GM19463 (cell line): ENCODE results near the gene ELF1.
"Not testable (repeated sequence)": the region's sequence is repeated elsewhere in the genome, so short reads cannot be mapped to it uniquely, and the experiment has no call there.

Experiments
- ATAC-seq: cut with Tn5 transposase; IDR thresholded peaks from one replicate; pipeline ENCODE4 v1.9.1; 2021; ENCODE audit warnings: mild to moderate bottlenecking, moderate library complexity; ENCODE audit not compliant: unreplicated experiment

The ELF1 gene

DNA sequence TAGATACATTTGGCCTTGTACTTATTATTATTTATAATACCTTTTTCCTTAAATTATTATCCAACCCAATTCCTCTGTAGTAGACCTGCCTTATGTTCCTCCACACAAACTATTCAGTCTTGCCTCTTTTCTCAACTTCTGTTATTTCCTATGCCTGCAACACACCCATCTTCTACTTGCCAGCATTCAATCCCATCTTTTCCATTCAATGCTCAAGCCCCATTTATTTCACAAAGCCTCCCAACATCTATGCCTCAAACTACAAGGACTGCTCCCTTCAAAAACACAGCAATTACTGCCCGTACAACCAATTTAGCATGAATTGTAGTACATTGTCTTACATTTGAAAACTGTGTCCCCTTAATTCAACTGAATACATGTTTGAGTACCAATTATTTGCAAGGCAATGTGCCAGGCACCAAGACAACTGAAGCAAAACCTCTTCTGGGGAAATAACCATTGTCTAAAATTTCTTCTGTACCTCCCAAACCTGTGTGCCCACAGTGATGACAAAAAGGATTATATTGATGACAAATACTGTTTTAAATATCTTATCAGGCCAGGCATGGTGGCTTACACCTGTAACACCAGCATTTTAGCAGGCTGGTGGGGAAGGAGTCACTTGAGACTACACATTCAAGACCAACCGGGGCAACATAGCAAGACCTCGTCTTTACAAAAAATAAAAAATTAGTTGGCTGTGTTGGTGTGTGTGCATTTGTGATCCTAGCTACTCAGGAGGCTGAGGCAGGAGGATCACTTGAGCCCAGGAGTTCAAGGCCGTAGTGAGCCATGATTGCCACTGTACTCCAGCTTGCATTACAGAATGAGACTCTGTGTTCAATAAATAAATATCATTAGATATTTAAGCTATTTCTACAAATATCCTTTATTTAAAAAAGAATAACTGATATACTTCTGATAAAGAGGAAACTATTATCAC, 35.1 kb downstream of the ELF1 start:
- ATAC-seq: no peak

DNA sequence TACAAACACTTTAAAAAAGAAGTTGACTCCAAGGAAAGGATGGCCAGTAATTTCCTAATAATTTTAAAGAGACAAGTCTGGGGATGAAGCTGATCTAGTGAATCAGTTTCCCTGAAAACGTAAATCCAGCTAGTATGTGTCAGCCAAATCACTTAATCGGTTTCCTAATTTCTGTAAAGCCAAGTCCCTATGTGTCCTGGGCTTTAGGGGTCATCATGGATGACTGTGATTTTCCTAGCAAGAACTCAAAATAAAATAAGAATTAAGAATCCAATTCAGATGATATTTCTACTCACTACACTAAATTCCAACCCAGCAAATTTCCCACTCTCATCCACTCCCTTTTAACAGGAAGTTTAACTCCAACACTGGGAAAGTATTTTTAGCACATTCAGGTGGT, 35.9 kb downstream of the ELF1 start:
- no peak for ATAC-seq

DNA sequence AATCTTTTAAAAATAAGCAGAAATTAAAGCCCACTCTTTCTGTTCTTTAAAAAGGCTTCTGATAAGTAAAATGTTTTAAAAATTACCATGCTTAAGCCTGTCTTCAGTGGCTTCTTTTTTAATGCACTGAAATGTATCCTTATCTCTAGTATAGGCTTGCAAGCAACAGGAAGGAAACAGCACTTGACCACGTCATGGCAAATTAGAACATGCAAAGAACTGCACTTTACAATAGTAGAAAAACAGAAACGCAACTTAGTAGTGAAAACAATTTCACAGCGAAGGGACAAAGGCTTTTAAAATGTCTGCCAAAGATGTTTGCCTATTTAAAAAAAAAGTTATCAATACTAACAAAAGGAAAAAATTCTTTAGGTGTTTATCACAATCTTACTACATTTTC, 36.3 kb downstream of the ELF1 start:
- peak; percentile 53 for ATAC-seq

DNA sequence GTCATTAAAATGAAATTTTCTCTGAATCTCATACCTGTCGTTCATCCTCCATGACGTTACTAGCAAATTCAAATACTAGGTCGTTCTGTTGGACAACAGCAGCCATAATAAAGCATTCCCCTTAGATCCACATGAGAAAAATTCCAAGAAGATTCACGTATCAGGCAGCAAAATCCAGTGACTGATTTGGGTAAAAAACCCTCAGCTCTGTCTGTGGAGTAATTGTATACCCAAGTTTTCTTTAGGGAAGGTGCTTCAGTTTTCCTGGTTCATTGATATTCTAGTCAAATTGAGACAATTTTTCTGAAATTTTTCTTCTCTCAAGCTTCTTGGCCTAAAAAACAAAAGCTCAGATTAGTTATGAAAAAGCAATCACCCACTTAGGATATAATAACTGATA, 37.2 kb downstream of the ELF1 start:
- no peak for ATAC-seq

DNA sequence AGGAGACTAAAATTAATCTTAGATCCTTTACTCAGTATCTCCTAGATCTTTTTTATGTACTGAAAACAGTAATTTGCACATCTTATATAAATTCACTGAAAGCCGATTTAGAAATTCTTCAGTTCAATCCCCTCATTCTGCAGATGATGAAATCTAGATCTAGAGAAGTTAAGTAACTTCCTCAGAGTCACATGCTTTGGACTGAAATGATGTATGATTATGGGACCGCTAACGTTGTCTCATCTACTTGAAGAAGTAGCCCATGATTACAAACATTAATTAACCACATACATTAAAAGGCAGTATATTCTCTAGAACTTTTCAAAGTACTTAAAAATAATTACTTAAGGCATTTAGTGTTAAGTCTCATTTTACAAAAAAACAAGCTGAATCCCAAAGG, 37.8 kb downstream of the ELF1 start:
- ATAC-seq: no peak

DNA sequence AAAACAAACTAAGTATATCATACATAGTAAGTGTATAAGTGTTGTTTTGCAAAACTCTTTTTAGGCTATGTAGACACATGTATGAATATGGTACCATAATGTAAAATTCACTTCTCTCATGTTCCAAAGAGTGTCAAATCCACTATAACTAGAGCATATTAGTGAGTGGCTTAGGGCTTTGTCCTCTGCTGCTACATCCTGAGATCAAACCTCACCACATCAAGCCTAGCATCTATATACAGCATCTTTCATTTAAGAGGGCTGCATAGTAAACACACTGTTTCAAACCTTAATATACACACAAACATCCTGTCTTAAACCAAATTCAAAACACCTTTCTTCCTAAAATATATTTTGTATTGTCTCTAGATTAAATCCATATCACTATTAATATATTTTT, 38.7 kb downstream of the ELF1 start:
- no peak for ATAC-seq

DNA sequence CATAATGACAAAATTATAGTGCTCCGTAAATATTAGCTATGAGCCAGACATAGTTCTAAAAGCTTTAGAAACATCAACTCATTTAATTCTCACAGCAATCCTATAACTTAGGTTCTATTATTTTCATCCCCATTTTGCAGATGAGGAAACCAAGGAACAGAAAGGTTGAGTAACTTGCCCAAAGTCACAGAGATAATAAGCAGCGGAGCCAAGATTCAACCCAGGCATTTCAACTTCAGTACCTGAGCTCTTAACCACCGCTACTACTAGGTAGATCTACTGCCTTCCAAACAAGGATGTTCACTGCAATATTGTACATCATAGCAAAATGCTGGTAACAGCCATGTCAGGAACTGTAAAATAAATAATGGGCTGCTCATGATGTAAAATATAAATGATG, 39.9 kb downstream of the ELF1 start:
- no peak for ATAC-seq

DNA sequence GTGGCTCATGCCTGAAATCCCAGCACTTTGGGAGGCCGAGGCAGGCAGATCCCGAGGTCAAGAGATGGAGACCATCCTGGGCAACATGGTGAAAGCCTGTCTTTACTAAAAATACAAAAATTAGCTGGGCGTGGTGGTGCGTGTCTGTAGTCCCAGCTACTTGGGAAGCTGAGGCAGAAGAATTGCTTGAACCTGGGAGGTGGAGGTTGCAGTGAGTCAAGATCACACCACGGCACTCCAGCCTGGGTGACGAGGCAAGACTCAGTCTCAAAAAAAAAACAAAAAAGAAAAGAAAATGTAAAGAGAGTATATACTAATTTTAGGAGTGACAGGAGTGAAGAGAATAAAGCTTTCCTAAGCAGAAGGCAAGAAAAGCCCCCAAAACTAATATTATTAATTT, 41.0 kb downstream of the ELF1 start:
- not testable (repeated sequence) for ATAC-seq

DNA sequence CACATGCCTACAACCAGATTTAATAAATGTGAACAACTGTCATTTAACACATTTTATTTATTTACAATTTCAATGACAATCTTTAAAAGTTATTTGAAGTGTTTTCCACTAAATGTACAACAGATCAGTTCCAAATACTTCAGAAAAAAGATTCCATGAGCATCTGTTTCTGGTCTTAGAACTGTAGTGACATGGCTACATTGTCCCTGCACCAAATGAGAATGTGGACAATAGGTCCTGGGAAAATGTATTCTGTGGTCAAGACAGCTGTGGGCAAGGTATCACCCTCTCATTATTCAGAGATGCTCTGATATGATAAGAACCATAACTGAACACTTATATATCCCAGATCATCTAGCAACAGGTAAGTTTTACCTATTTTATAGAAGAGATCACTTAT, 43.7 kb downstream of the ELF1 start:
- no peak for ATAC-seq

DNA sequence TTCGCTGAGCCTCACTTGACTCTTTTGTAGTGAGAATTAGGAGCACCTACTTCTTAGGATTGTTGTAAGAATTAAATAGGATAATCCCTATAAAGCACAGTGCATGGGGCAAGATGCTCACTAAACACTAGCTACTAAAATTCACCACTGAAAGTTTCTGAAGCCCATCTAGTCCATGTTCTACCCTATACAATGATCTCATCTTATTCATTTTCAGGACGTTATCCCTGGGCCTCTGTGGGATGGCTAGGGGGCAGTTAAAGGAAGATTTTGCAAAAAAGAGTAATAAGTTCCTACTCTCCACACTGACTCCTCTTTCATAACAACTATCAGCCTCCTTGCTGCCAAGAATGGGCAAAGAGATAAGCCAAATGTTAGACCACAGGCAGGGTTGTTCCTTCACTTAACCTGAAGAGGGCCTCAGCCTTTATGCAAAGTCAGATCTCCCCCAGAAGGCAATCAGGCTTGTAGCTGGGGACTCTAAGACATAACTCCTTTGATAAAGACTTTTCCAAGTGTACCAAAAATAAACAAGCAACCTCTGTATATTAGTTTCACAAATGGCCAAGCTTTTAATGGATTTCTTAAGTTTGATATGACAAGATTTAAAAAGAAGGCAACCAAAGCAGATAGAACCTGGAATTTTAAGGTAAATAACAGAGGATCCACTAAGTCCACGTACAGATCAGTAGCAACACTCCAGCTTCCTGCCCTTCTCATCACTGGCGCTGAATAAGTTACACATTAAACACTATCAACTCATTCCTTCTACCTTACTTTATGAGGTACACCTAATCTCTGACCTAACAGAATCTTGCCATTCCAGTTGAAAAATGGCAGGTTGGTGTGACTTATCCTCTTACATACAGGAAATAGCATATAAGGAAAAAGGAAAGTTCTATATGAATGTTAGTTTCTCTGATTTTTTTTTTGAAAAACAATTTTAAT, 44.4 kb downstream of the ELF1 start:
- peak; percentile 72 for ATAC-seq

DNA sequence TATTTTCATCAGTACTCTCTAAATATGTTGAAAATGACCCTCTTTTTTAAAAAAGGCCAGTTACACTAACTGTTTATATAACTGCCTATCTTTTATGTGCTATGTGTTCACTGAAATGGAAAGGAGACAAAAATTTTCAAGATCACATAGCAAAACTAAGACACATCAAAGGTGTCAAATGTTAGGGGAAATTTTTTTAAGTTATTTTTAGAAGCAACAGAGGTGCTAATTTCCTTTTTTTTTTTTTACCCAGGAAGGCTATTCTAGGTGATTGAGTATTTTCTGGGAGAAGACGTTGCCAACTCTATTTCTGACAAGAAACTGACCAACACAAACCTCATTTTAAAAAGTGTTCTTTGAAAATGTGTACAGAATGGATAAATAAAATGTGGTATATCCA, 45.7 kb downstream of the ELF1 start:
- ATAC-seq: no peak

DNA sequence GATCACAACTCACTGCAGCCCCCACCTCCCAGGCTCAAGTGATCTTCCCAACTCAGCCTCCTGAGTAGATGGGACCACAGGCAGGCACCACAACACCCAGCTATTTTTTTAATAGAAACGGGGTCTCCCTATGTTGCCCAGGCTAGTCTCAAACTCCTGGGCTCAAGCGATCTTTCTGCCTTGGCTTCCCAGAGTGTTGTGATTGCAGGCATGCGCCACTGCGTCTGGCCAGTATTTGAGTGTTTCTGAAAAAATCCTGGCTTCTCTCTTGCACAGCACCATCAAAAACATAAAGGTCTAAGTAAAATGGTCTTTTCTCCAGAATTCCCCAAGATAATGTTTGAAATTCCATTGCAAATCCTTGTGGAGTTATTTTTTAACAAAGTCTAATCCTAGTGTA, 47.8 kb downstream of the ELF1 start:
- no peak for ATAC-seq

DNA sequence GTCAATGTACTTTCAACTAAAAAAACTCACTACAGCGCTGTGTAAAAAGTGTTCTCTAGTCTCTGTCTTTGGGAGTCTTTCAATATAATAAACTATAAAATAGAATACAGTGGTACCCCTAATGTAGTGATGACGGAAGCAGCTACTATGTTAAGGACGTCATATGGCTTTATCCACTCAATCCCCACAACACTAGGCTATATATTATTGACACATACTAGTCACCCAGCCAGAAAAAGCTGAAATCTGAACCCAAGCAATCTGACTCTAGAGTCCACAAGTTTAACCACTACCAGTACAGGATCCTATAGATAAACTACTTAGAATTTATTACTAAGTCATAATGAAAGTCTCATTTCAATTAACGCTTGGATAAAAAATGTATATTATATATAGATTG, 48.3 kb downstream of the ELF1 start:
- ATAC-seq: no peak

DNA sequence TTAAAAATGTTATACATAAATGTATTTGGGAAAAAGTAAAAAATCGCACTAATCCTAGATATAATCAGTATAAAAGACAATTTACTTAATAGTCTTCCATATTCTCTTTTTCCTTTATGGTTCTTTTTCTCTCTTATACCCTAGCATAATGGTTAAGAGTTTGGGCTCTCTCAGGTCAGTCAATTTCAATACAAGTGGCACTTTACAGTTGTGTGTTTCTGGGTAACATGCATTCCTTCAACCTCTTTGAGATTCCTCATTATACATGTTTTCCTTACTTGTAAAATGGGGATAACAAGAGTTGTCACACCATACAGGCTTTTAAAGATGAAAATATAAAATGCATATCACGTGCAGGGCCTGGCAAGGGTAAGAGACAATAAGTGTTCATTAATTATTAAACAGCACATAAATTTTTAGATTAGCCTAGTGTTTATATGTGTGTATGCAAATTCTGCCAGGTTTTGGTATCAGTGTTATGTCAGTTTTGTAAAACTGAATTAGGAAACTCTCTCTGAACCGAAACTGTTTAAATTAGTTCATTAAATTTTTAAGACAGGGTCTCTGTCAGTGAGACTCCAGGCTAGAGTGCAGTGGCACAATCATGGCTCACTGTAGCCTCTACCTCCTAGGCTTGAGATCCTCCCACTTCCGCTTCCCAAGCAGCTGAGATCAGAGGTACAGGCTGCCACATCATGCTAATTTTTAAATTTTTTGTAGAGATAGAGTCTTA, 49.8 kb downstream of the ELF1 start:
- ATAC-seq: peak; percentile 81

DNA sequence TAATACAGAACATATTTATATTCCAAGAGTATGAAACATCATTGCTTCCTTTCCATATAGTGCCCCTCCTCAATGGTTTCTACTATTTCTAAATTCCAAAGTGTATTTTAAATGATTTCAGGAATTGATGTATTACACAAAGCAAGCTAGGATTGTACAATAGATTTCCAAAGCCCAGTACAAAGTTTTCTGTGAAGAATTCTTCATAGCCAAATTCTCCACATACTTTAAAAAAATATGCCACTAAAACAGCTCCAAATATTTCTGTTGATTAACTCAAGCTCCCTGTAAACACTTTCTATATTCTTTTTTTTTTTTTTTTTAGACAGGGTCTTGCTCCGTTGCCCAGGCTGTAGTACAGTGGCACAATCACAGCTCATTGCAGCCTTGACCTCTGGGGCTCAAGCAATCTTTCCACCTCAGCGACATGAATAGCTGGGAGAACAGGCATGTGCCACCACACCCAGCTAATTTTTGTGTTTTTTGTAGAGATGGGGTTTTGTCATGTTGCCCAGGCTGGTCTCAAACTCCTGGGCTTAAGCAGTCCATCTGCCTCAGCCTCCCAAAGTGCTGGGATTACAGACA, 50.6 kb downstream of the ELF1 start:
- no peak for ATAC-seq

DNA sequence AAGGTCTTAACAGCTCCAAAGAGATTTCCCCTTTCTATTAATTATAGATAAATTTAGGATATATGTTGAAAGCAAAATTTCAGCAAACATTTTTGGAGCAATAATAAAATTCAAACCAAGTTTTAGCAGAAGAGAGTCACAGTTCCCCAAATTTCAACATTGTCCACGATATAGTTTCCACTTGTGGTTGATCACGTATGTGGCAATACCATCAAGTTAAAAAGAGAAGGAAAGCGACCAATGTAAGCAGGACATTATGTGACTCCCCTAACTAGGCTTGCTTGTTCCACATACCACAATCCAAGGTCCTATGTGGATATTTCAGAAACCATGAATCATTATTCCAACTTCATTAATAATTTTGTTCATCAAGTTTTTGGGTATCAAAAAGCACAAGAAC, 52.8 kb downstream of the ELF1 start:
- ATAC-seq: no peak

DNA sequence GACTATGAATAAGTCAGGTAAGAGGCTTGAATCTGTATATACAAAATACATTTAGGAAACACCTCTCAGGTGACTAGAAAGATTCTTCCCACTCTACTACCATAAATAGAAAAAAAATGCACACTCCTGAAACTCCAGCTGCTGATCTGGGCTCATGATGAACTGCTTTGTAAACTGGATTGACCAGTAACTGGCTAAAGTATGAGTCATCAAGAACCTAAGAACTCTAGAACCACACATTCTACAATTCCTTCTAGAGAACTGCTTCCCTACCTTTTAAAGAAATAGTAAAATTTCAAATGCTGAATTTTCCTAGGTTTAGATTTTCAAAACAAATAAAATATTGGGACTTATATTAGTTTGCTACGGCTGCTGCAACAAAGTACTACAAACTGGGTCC, 55.2 kb downstream of the ELF1 start:
- ATAC-seq: no peak

DNA sequence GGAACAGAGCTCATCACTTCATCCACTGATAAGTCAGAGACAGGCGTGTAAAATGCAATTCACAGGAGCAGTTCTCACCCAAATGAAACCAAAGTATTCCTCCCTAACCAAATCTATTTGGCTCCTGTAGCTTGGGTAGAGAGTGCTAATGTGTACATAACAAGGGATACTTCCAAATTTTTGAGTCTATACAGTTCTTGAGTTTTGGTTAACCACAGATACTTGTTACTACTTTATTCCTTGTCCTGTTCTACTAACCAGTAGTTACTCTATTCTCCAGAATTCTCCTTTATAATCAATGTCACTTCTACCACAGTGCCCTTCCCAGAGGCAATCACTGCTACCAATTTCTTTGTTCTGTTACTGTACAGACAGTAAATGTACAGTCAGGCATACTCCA, 57.3 kb downstream of the ELF1 start:
- no peak for ATAC-seq

DNA sequence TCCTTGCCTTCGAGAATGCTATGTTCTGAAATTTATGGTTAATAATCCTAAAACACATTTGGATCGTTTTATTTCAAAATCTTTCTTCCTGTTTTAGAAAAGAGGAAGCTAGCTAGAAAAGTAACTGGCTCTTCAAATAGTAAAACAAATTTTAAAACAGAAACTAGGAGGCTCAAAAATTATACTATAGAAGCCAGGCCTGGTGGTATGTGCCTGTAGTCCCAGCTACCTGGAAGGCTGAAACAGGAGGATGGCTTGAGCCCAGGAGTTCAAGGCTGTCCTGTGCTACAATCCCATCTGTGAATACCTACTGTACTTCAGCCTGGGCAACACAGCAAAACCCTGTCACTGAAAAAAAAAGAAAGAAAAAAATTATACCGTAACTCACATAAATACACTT, 57.9 kb downstream of the ELF1 start:
- no peak for ATAC-seq

DNA sequence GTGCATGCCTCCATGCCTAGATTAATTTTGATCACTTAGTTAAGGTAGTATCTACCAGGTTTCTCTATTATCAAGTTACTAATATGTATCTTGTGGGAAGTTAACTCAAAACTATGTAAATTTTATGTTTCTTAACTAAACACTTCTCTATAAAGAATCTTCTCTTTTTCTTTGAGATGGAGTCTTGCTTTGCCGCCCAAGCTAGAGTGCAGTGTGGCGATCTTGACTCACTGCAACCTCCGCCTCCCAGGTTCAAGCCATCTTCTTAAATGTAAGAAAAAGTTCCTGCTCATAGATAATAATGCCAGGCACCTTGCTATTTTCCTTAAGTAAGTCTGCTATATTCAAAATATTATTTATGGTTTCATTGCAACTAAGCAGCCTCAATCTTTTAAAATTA, 58.4 kb downstream of the ELF1 start:
- ATAC-seq: no peak

DNA sequence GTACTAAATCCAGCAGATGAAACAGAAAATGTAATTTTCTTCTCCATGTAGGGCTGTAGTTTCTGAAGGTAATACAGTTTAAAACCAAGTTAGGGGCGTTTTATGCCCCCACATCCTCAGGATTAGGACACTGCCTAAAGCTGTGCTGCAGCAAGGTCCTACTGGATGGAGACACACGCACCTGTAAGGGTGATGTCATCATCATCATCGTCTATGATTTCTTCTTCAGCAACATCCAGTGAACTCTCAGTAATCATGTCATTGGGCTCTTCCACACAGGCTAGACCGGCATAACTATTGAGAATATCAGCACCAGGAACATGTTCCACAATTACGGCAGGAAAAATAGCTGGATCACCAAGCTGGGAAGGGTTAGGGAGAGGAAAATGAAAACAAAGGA, 60.5 kb downstream of the ELF1 start:
- no peak for ATAC-seq
